Measurements from ENCODE around the gene UBTD2.

GRCh38 chr5:172325452-172325851, 41.9 kb upstream of the UBTD2 start:
- TF ChIP-seq CTCF (IDR thresholded peaks at IDR 0.05) (no peak), ESRRA (CRISPR knock-in tag; IDR thresholded peaks at IDR 0.05; ENCODE audit: borderline replicate concordance) (no peak), ZNF138 (CRISPR knock-in tag; conservative IDR thresholded peaks at IDR 0.05) (no peak), ZNF317 (CRISPR knock-in tag; IDR thresholded peaks at IDR 0.05; ENCODE audit: borderline replicate concordance, low read depth) (no peak), TEAD4 (CRISPR knock-in tag; IDR thresholded peaks at IDR 0.05) (no peak), NFYB (CRISPR knock-in tag; conservative IDR thresholded peaks at IDR 0.05; ENCODE audit: low read depth) (no peak), E2F1 (CRISPR knock-in tag; IDR thresholded peaks at IDR 0.05) (no peak), CREM (CRISPR knock-in tag; IDR thresholded peaks at IDR 0.05) (no peak), FOXJ3 (CRISPR knock-in tag; IDR thresholded peaks at IDR 0.05; ENCODE audit: borderline replicate concordance) (no peak), JUN (CRISPR knock-in tag; IDR thresholded peaks at IDR 0.05) (no peak)

All from WTC11 (cell line).